Tibial artery (tissue), 4 donors: ENCODE results near the gene GRIK5.
A peak's percentile ranks its signal among the peaks of the same experiment; 100 is the strongest.

Experiments
- DNase-seq, 2 donors: peaks; one replicate each; pipeline ENCODE4 v3.0.0-alpha.2; 2019
- H3K27ac ChIP-seq, 2 donors: fragments of 200-600 bp; sonication (generic) in 1 of 2; 1 replicate in 1 of 2; 2 replicates in 1 of 2; pipeline ENCODE4 v1.5.1; 2018 to 2019; ENCODE audit warnings: mild to moderate bottlenecking in 1 of 2
- H3K27me3 ChIP-seq, 2 donors: fragments of 200-600 bp; sonication (generic) in 1 of 2; one replicate each; pipeline versions ENCODE4 v1.5.1 to v1.6.0; 2016 to 2019
- H3K36me3 ChIP-seq, 3 donors: fragments of 200-600 bp; sonication (generic) in 2 of 3; one replicate each; pipeline ENCODE4 v1.5.1; 2016 to 2019; ENCODE audit warnings: mild to moderate bottlenecking in 2 of 3
- H3K4me1 ChIP-seq, 4 donors: fragments of 200-600 bp; sonication (generic) in 2 of 4; 1 replicate in 3 of 4; 2 replicates in 1 of 4; pipeline ENCODE4 v1.5.1; 2016 to 2019
- H3K4me3 ChIP-seq, 2 donors: fragments of 200-600 bp; sonication (generic) in 1 of 2; 1 replicate in 1 of 2; 2 replicates in 1 of 2; pipeline ENCODE4 v1.5.1; 2018 to 2019; ENCODE audit warnings: mild to moderate bottlenecking in 2 of 2
- H3K9me3 ChIP-seq, 3 donors: fragments of 200-600 bp; sonication (generic) in 1 of 3; one replicate each; pipeline ENCODE4 v1.5.1; 2016 to 2019
- intact Hi-C: fragments of 100-400 bp; cut with DNase I; formaldehyde crosslinking; loops from one replicate; pipeline ENCODE4 v1.15.0; 2023; ENCODE audit warnings: low total_unique reads
- TF ChIP-seq, protein P1 (sequence below), 2 experiments: fragments of 200-600 bp in 1 of 2; fragments of 450-650 bp in 1 of 2; IDR thresholded peaks; one replicate each; pipeline ENCODE4 v1.5.1; 2017 to 2019; ENCODE audit warnings: antibody characterized with exemption in 2 of 2, mild to moderate bottlenecking in 1 of 2, moderate library complexity in 1 of 2

Gene GRIK5

DNA sequence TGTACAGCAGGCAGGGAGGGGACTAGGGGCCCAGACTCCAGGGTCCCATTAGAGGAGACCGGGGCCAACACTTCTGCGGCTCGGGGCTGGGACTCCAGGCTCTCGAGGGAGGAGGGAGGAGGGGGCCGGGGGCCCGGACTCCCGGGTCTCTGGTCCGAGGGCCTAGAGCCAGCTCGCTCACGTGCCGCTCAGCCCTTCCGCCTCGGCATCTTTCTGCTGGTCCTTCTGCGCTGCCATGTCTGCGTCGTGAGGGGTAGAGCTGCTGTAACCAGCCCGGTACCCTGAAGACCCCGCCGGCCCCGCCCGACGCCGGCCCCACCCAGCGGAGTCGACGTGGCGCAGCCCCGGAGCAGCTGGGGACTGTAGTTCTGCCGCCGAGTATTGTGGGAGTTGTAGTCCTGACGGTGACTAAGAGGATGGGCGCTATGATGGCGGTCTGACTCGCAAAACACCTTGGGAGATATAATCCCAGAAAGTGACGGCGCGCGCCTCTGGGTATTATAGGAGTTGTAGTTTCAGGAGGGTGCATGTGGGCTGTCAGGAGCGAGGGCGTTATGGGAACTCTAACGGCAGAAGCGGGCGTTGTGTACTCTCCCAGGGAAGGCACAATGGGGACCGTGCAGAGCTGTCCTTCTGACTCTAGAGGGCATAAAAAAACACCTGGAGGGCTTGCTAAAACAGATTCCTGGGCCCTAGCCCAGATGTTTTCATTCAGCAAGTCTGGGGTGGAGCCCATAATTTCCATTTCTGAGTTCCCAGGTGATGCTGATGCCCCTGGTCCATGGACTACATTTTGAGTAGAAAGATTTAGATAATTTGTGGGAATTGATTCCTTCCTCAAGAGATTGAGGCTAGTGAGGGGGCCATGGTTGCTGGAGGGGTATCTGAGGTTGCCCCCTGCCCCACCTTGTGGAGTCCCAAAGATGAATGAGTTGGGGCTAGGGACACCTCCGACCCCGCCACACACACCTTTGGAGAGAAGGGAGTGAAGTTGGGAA is 110.7 kb downstream of the GRIK5 start, which contains the start of gene RABAC1:
Gene RABAC1 (minus strand): TSS at position 266 of the 998 bp plus-strand sequence. CDS start 29 bp downstream, at position 237.
- peaks cover 0 to 19% (median 13%) of the 10 kb centered on the region in 4 donors for H3K4me1 ChIP-seq
- H3K4me3 ChIP-seq: peak within 1 kb of the TSS; percentile 68 to 91
- TF ChIP-seq, protein P1, sequence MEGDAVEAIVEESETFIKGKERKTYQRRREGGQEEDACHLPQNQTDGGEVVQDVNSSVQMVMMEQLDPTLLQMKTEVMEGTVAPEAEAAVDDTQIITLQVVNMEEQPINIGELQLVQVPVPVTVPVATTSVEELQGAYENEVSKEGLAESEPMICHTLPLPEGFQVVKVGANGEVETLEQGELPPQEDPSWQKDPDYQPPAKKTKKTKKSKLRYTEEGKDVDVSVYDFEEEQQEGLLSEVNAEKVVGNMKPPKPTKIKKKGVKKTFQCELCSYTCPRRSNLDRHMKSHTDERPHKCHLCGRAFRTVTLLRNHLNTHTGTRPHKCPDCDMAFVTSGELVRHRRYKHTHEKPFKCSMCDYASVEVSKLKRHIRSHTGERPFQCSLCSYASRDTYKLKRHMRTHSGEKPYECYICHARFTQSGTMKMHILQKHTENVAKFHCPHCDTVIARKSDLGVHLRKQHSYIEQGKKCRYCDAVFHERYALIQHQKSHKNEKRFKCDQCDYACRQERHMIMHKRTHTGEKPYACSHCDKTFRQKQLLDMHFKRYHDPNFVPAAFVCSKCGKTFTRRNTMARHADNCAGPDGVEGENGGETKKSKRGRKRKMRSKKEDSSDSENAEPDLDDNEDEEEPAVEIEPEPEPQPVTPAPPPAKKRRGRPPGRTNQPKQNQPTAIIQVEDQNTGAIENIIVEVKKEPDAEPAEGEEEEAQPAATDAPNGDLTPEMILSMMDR (IDR thresholded peaks at IDR 0.05): no peak
- H3K36me3 ChIP-seq: peaks cover 0 to 28% (median 14%) of the 10 kb centered on the region in 3 donors
- peak; percentile 91 to 93 for DNase-seq
- H3K9me3 ChIP-seq: no peaks in the 10 kb centered on the region
- intact Hi-C loops: loop anchor here (5.0 kb wide), 1 partner anchor 77 kb away; the partner anchor contains the start of gene ARHGEF1
- H3K27me3 ChIP-seq: peaks cover 0 to 4% of the 10 kb centered on the region in 2 donors
- H3K27ac ChIP-seq: peak within 1 kb of the TSS; percentile 85 to 96

DNA sequence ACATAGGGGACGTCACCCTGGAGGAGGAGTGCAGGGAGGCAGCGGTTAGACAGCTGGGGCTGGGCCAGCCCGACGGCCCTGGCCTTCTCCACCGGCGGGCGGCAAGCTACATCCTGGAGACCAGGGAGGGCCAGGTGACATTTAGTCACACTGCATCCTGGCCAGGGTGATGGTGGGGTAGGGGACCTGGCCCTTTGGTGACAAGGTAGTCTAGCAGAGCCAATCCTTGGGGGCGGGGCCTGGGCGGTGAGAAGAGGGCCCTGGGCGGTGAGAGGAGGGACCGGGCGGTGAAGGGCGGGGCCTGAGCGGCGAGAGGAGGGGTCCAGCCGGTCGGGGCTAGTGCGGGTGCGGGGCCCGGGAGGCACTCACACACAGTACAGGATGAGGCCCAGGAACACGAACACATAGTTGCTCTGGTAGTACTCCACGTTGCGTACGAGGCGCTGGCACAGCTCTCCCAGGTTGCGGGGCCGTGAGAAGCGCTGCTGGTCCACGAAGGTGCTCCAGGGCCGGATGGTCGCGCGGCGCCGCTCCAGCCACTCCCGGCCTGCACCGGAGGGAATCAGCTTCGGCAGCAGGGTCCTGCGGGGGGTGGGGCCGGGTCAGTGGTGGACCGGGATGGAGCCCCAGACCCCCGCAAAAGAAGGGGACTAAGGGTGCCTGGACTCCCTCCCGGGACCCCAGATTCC is 111.5 kb downstream of the GRIK5 start:
- peak overlapping the region; percentile 85 to 96 for H3K27ac ChIP-seq
- TF ChIP-seq, protein P1 (IDR thresholded peaks at IDR 0.05): no peak
- intact Hi-C loops: loop anchor here (5.0 kb wide), 1 partner anchor 76 kb away; the partner anchor contains the start of gene ARHGEF1

DNA sequence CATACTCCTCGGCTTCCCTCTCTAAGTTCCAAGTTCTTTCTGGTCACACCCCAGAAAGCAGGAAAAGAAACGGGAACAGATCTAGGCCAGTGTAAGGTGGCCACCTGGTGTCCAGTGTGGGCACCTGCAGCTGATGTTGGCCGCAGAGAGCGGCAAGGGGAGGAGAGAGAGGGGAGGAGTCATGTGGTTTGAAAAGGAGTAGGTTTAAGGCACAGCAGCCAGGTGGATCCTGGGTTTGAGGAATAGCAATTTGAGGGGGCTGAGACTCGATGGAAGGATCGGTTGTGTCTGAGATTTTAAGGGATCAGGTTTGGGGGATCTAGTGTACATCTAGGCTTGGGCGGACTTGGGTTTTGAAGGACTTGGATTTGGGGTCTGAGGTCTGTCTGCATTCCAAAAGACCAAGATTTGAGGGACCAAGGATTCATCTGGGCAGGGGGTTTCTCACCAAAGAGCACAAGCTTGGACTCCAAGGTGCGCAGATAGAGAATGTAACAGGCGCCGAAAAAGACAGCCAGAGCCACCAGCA is 112.1 kb downstream of the GRIK5 start:
- TF ChIP-seq, protein P1 (IDR thresholded peaks at IDR 0.05): peak; percentile 74 to 79
- Histone ChIP-seq H3K36me3 (peaks cover 0 to 32% (median 14%) of the 10 kb centered on the region in 3 donors), H3K4me1 (peaks cover 0 to 19% (median 13%) of the 10 kb centered on the region in 4 donors), H3K27ac (peak overlapping the region; percentile 85 to 96), H3K4me3 (peak overlapping the region; percentile 68 to 91), H3K27me3 (peaks cover 0 to under 1% of the 10 kb centered on the region in 2 donors), H3K9me3 (no peaks in the 10 kb centered on the region)
- intact Hi-C loops: loop anchor here (5.0 kb wide), 1 partner anchor 76 kb away; the partner anchor contains the start of gene ARHGEF1
- peak; percentile 44 to 79 for DNase-seq

More for the DNA sequence above, 111.5 kb downstream of the GRIK5 start:
- Histone ChIP-seq H3K4me1 (peaks cover 0 to 19% (median 13%) of the 10 kb centered on the region in 4 donors), H3K4me3 (peak overlapping the region; percentile 68 to 91), H3K36me3 (peaks cover 0 to 32% (median 14%) of the 10 kb centered on the region in 3 donors), H3K27me3 (peaks cover 0 to 4% of the 10 kb centered on the region in 2 donors), H3K9me3 (no peaks in the 10 kb centered on the region)
- peak; percentile 83 to 92 for DNase-seq

DNA sequence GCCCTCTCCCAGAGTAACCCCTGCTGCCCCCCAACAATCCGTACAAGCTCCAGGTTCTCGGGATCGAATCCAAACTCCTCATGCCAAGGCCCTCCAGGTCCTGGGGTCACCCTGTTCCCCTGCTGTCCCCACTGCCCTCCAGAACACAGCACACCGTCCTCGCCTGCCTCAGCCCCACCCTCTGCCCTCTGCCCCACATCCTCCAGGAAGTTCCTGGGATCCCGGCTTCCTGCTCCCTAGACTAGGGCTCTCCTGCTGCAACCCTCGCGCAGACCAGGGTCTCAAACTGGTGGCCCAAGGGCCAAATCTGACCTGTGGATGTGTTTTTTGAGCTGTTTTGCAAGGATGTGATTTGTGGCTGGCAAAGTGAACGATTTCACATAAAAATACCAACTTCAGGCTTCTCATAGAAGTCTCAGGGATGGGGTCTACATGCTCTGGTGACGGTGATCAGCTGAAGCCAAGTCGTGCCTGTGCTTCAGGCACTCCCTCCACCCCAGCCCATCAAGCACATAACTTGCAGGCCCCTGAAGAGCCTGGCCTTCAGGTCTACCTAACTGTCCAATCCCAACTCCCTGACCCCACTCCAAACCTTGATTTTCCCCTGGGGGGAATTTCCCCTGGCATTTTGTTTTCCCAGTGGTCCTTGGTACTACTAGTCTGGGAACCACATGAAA is 112.7 kb downstream of the GRIK5 start:
- TF ChIP-seq, protein P1 (IDR thresholded peaks at IDR 0.05): no peak
- peaks cover 0 to 19% (median 13%) of the 10 kb centered on the region in 4 donors for H3K4me1 ChIP-seq
- no peaks in the 10 kb centered on the region for H3K27me3 ChIP-seq
- H3K27ac ChIP-seq: peak overlapping the region in 1 of 2 donors; percentile 96
- peaks cover 0 to 32% (median 14%) of the 10 kb centered on the region in 3 donors for H3K36me3 ChIP-seq
- no peak overlapping the region for H3K4me3 ChIP-seq
- no peaks in the 10 kb centered on the region for H3K9me3 ChIP-seq
- no peak for DNase-seq
- intact Hi-C loops: loop anchor here (5.0 kb wide), 1 partner anchor 75 kb away; the partner anchor contains the start of gene ARHGEF1
